T-helper 2 cell treated with Interferon-gamma antibody and Interleukin-4, amounts not matched to agents 5 μg/mL and 100 μg/mL, for 36 hours (primary cell): ENCODE results near the gene GDF9.

Experiments used
- DNase-seq: peaks from one replicate; pipeline ENCODE4 v3.0.0; 2021; ENCODE audit warnings: low spot score
- H3K27ac Mint-ChIP-seq: one replicate; pipeline ENCODE4 v1.8.0; 2021; ENCODE audit warnings: mild to moderate bottlenecking, mixed read lengths
- H3K27me3 Mint-ChIP-seq: one replicate; pipeline ENCODE4 v1.8.0; 2021; ENCODE audit warnings: low read depth, mixed read lengths
- H3K36me3 Mint-ChIP-seq: one replicate; pipeline ENCODE4 v1.8.0; 2021; ENCODE audit warnings: low read depth, mixed read lengths
- H3K4me1 Mint-ChIP-seq: one replicate; pipeline ENCODE4 v1.8.0; 2021; ENCODE audit warnings: low read depth, mixed read lengths
- H3K4me3 Mint-ChIP-seq: one replicate; pipeline ENCODE4 v1.8.0; 2022; ENCODE audit warnings: mild to moderate bottlenecking, moderate library complexity, mixed read lengths
- H3K9me3 Mint-ChIP-seq: one replicate; pipeline ENCODE4 v1.8.0; 2021; ENCODE audit warnings: mixed read lengths

Gene GDF9

GRCh38 chr5:132866342-132867045 lies at the start of gene GDF9, which contains the start of gene UQCRQ:
GDF9 (minus strand) TSS chr5:132866469; CDS start chr5:132864533, 1,936 bp downstream.
UQCRQ (plus strand) TSS chr5:132866642; CDS start chr5:132866882, 240 bp downstream.
- peaks cover 11% of the 10 kb centered on the region for H3K27me3 Mint-ChIP-seq
- peaks cover 22% of the 10 kb centered on the region for H3K36me3 Mint-ChIP-seq
- peak within 1 kb of the TSS; percentile 98 for H3K4me3 Mint-ChIP-seq
- DNase-seq: peak; percentile 94
- H3K4me1 Mint-ChIP-seq: peaks cover 18% of the 10 kb centered on the region
- H3K27ac Mint-ChIP-seq: peak within 1 kb of the TSS; percentile 99
- no peaks in the 10 kb centered on the region for H3K9me3 Mint-ChIP-seq

DNA sequence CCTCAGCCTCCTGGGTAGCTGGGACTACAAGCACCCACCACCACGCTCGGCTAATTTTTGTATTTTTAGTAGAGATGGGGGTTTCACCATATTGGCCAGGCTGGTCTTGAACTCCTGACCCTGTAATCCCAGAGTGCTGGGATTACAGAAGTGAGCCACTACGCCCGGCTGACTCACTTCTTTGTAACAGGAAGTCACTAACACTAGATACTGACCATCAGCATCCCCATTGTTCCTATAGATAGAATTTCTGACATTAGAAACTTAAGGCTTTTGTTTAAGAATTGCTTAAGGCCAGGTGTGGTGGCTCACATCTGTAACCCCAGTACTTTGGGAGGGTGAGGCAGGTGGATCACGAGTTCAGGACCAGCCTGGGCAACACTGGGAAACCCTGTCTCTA lies 49.4 kb upstream of the GDF9 start:
- Mint-ChIP-seq H3K27ac (no peak overlapping the region), H3K27me3 (no peaks in the 10 kb centered on the region), H3K4me1 (no peaks in the 10 kb centered on the region), H3K36me3 (peaks cover 28% of the 10 kb centered on the region), H3K4me3 (no peak overlapping the region), H3K9me3 (no peaks in the 10 kb centered on the region)
- DNase-seq: no peak

- no peaks in the 10 kb centered on the region for H3K9me3 Mint-ChIP-seq
- H3K27me3 Mint-ChIP-seq: no peaks in the 10 kb centered on the region
- H3K27ac Mint-ChIP-seq: no peak overlapping the region
- no peak overlapping the region for H3K4me3 Mint-ChIP-seq
- DNase-seq: no peak
- H3K36me3 Mint-ChIP-seq: peaks cover 19% of the 10 kb centered on the region
- H3K4me1 Mint-ChIP-seq: no peaks in the 10 kb centered on the region
Measured at GRCh38 chr5:132909702-132910101, 43.4 kb upstream of the GDF9 start.

DNA sequence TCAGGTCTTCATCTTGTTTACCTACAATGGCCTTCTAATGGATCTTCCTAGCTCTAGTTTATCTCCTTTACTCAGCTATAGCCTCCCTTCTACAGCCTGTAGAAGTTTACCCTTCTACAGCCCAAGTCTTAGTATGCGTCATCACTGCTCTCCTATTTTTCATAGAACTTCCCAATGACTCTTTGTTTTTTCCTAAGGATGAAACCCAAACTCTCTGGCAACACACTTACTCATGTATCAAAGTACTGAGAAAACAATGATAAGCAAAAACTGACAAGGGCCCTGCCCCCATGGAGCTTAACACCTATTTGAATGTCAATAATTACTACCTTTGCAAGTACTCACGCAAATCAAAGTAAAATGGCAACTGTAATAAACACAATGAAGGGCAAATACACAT lies 40.9 kb upstream of the GDF9 start:
- Mint-ChIP-seq H3K27me3 (no peaks in the 10 kb centered on the region), H3K4me3 (no peak overlapping the region), H3K9me3 (no peaks in the 10 kb centered on the region), H3K27ac (no peak overlapping the region), H3K36me3 (peaks cover 15% of the 10 kb centered on the region), H3K4me1 (no peaks in the 10 kb centered on the region)
- no peak for DNase-seq

GRCh38 chr5:132905938-132906337 lies 39.7 kb upstream of the GDF9 start:
- peaks cover 8% of the 10 kb centered on the region for H3K36me3 Mint-ChIP-seq
- no peak overlapping the region for H3K27ac Mint-ChIP-seq

DNA sequence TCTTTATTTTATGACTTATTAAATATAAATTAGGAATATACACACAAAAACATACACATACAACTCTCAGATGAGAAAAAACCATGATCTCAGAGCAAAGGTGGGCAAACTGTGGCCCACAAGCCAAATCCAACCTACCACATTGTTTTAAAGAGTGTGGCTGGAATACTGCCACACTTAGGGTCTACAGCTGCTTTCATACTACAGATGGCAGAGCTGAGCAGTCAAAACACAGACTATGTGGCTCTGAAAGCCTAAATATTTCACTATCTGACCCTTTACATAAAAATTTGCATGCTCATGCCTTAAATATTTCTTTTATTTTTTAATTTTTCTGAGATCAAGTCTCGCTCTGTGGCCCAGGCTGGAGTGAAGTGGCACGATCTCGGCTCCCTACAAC lies 35.5 kb upstream of the GDF9 start:
- Mint-ChIP-seq H3K4me3 (no peak overlapping the region), H3K4me1 (peaks cover 1% of the 10 kb centered on the region), H3K27me3 (no peaks in the 10 kb centered on the region), H3K36me3 (peaks cover 20% of the 10 kb centered on the region), H3K9me3 (no peaks in the 10 kb centered on the region), H3K27ac (no peak overlapping the region)
- DNase-seq: no peak

More at GRCh38 chr5:132905938-132906337, 39.7 kb upstream of the GDF9 start:
- Mint-ChIP-seq H3K4me3 (no peak overlapping the region), H3K4me1 (no peaks in the 10 kb centered on the region), H3K27me3 (no peaks in the 10 kb centered on the region), H3K9me3 (no peaks in the 10 kb centered on the region)
- no peak for DNase-seq

DNA sequence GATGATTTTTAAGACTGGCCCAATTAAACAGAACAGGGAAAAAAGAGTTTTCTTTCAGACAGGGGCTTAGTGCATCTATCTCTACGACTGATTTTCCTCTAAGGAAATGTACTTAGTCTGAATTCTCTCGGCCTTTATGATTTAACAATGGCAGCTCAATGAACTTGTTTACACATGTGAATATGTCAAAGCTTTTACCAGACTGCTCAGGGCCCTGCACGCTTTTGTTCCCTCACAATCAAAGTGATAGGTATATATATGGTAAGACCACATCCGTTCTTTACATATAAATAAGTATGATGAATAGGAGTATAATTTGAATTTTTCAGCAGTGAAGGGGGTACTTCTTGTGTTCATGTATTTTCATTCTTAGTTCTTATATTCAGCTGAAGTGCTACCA lies 34.8 kb upstream of the GDF9 start:
- H3K9me3 Mint-ChIP-seq: no peaks in the 10 kb centered on the region
- H3K36me3 Mint-ChIP-seq: peaks cover 27% of the 10 kb centered on the region
- peaks cover 5% of the 10 kb centered on the region for H3K4me1 Mint-ChIP-seq
- no peak for DNase-seq
- H3K27ac Mint-ChIP-seq: no peak overlapping the region
- no peak overlapping the region for H3K4me3 Mint-ChIP-seq
- no peaks in the 10 kb centered on the region for H3K27me3 Mint-ChIP-seq

- H3K4me3 Mint-ChIP-seq: no peak overlapping the region
- H3K36me3 Mint-ChIP-seq: peaks cover 40% of the 10 kb centered on the region
- no peaks in the 10 kb centered on the region for H3K27me3 Mint-ChIP-seq
- peaks cover 5% of the 10 kb centered on the region for H3K4me1 Mint-ChIP-seq
- no peaks in the 10 kb centered on the region for H3K9me3 Mint-ChIP-seq
- no peak for DNase-seq
- H3K27ac Mint-ChIP-seq: no peak overlapping the region
Measured at GRCh38 chr5:132898094-132898493, 31.8 kb upstream of the GDF9 start.

DNA sequence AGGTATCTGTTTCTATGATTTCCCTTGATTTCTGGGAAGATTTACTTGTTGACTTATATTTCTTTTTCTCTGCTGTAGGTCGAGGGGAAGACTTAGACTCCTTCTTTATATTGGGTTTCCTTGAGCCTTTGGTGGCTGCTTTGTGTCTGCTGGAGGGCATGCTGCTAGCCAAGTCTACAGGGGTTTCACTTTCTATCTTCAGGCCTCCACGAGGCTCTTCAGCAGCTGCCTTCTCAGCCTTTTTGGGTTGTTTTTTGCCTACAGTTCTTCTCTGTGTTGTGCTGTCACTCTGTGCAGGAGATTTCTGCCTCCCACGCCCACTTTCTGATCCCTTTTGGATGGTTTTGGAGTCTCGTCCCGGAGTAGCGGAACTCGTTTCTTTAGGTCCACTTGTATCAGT lies 30.4 kb upstream of the GDF9 start:
- Mint-ChIP-seq H3K4me1 (peaks cover 5% of the 10 kb centered on the region), H3K27me3 (no peaks in the 10 kb centered on the region), H3K36me3 (peaks cover 53% of the 10 kb centered on the region), H3K9me3 (no peaks in the 10 kb centered on the region), H3K27ac (peak overlapping the region; percentile 53), H3K4me3 (no peak overlapping the region)
- DNase-seq: no peak

- H3K27ac Mint-ChIP-seq: no peak overlapping the region
- H3K4me3 Mint-ChIP-seq: no peak overlapping the region
- no peaks in the 10 kb centered on the region for H3K9me3 Mint-ChIP-seq
- H3K36me3 Mint-ChIP-seq: peaks cover 52% of the 10 kb centered on the region
- DNase-seq: no peak
- H3K27me3 Mint-ChIP-seq: no peaks in the 10 kb centered on the region
- peaks cover 5% of the 10 kb centered on the region for H3K4me1 Mint-ChIP-seq
Measured at GRCh38 chr5:132895719-132896305, 29.5 kb upstream of the GDF9 start.

GRCh38 chr5:132890817-132891216 lies 24.5 kb upstream of the GDF9 start:
- Mint-ChIP-seq H3K27ac (no peak overlapping the region), H3K36me3 (peaks cover 59% of the 10 kb centered on the region)

DNA sequence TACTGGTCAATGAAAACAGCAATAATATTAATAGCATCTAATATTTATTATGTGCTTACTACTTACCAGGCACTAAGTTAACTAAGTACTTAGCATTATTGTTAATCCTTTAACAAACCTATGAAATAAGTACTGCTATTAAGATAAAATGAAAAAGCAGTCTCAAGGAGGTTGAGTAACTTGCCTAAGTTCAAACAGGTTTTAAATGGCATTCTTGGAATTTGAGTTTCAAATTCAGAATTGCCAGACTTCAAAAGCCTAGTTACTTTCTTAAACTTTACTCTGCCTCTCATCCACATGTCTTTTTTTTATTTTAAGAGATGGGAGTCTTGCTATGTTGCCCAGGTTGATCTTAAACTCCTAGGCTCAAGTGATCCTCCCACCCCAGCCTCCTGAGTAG lies 23.2 kb upstream of the GDF9 start:
- peaks cover 5% of the 10 kb centered on the region for H3K4me1 Mint-ChIP-seq
- peaks cover 56% of the 10 kb centered on the region for H3K36me3 Mint-ChIP-seq
- no peaks in the 10 kb centered on the region for H3K9me3 Mint-ChIP-seq
- no peaks in the 10 kb centered on the region for H3K27me3 Mint-ChIP-seq
- H3K27ac Mint-ChIP-seq: no peak overlapping the region
- no peak for DNase-seq
- H3K4me3 Mint-ChIP-seq: no peak overlapping the region

More at GRCh38 chr5:132890817-132891216, 24.5 kb upstream of the GDF9 start:
- H3K27me3 Mint-ChIP-seq: no peaks in the 10 kb centered on the region
- H3K4me1 Mint-ChIP-seq: peaks cover 5% of the 10 kb centered on the region
- no peak overlapping the region for H3K4me3 Mint-ChIP-seq
- no peak for DNase-seq
- no peaks in the 10 kb centered on the region for H3K9me3 Mint-ChIP-seq

DNA sequence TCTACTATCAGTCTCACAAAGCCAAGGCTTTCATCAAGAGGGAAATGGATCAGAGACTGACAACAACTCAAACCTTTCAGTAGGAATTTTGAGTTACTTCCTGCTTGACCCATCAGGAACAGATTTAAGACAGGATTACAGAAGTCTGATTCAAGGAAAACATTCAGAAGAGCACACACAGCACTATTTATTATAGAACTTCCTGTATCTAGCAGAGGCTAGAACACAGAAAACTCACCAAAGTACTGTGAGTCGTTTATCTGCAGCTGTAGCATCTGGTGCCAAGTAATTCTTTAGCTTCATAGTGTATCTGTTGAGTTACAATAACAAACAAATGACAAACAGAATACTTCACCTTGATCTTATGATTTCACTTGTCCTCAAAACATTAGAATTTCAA lies 21.0 kb upstream of the GDF9 start:
- no peak for DNase-seq
- peaks cover 44% of the 10 kb centered on the region for H3K36me3 Mint-ChIP-seq
- H3K27ac Mint-ChIP-seq: no peak overlapping the region

DNA sequence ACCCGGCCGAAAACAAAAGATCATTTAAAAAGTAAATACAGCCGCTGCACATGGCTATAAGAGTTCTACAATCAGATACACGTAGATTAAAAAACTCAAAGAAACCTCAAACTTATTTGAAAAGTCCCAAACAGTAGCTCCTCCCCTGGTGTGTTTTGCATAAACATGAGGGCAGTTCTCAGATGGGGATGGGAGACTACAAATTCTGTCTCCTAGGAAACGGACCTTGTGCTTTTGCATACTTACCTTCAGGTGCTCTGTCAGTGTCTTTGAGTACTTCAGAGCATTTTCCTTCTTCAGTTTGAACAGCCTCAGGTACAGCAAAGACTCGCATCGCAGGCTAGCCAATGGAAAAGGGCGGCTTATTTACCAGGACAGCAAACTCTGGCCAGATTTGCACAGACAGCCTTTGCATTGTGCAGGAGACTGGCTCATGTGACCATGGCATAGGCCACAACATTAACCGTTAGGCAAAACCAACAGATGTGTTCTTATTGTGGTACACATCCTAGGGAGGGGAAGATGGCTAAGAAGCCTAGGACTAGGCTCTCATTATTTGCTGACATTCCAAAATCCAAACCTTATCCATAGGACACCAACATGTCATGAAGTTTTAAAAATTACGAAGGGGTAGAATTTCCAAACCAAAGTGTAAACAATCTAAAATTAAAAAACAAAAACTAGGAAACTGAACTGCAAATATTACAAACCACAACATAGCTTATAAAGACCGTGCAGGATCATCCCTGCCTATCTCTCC lies 20.0 kb upstream of the GDF9 start:
- Mint-ChIP-seq H3K27me3 (no peaks in the 10 kb centered on the region), H3K4me1 (peaks cover 5% of the 10 kb centered on the region), H3K4me3 (no peak overlapping the region), H3K27ac (no peak overlapping the region), H3K9me3 (no peaks in the 10 kb centered on the region), H3K36me3 (peaks cover 42% of the 10 kb centered on the region)
- DNase-seq: no peak

More for the DNA sequence above, 21.0 kb upstream of the GDF9 start:
- Mint-ChIP-seq H3K27me3 (no peaks in the 10 kb centered on the region), H3K9me3 (no peaks in the 10 kb centered on the region), H3K4me1 (peaks cover 5% of the 10 kb centered on the region), H3K4me3 (no peak overlapping the region)
